Measurements from ENCODE around the gene SLC25A12. TPM values are rescaled to one million over a fixed set of nuclear protein-coding genes. Genes with fewer than 3 reads are reported as not detected.
A peak's percentile ranks its signal among the peaks of the same experiment; 100 is the strongest.
"Not testable (repeated sequence)": the region's sequence is repeated elsewhere in the genome, so short reads cannot be mapped to it uniquely, and the experiment has no call there.

Gene SLC25A12
- total RNA-seq, 2 experiments from 2014 or later: 28.1 to 32.3 TPM

GRCh38 chr2:171909266-171909665, 15.2 kb upstream of the SLC25A12 start:
- ChIA-PET CTCF (ENCODE audit: unreplicated experiment) (no interaction called here), POLR2A (interaction anchor here (0.7 to 0.9 kb wide), 2 partner anchors 13 to 28 kb away, joined by 3 to 4 read pairs; partner anchors contain the start of gene HAT1)
- Histone ChIP-seq H3K9me3 (ENCODE audit: low read length) (no peaks in the 10 kb centered on the region), H3K4me2 (ENCODE audit: low read length) (no peak overlapping the region), H4K20me1 (ENCODE audit: insufficient read depth, low read length) (no peaks in the 10 kb centered on the region), H3K27ac (ENCODE audit: low read depth, low read length, poor library complexity, severe bottlenecking) (no peak overlapping the region), H3K9me2 (ENCODE audit: insufficient read depth, low read length) (no peaks in the 10 kb centered on the region), H3K36me3 (ENCODE audit: insufficient read depth, low read length) (no peaks in the 10 kb centered on the region), H3K79me2 (ENCODE audit: insufficient read depth, low read depth, low read length) (no peaks in the 10 kb centered on the region), H3K4me1 (ENCODE audit: insufficient read depth, low read length, poor library complexity, severe bottlenecking) (no peaks in the 10 kb centered on the region), H2AFZ (ENCODE audit: low read length) (no peak overlapping the region), H3K4me3 (ENCODE audit: low read depth, low read length, poor library complexity, severe bottlenecking) (no peak overlapping the region)
- TF ChIP-seq EZH2phosphoT487 (IDR thresholded peaks at IDR 0.05; ENCODE audit: borderline replicate concordance, low read depth, low read length): no peak
- intact Hi-C loops (cut with micrococcal nuclease; ENCODE audit: unreplicated experiment): no loop called here
- no TSS peak for BruUV-seq (replicated peaks)
- no peak for DNase-seq (ENCODE audit: low spot score)

- no peak overlapping the region for H3K4me3 ChIP-seq (ENCODE audit: low read depth, low read length, poor library complexity, severe bottlenecking)
- no peaks in the 10 kb centered on the region for H4K20me1 ChIP-seq (ENCODE audit: insufficient read depth, low read length)
- H3K4me2 ChIP-seq (ENCODE audit: low read length): no peak overlapping the region
- CTCF ChIA-PET (ENCODE audit: unreplicated experiment): no interaction called here
- BruUV-seq (replicated peaks): no TSS peak
- intact Hi-C loops (cut with micrococcal nuclease; ENCODE audit: unreplicated experiment): no loop called here
- TF ChIP-seq EZH2phosphoT487 (IDR thresholded peaks at IDR 0.05; ENCODE audit: borderline replicate concordance, low read depth, low read length) (no peak), CTCF (conservative IDR thresholded peaks at IDR 0.05; ENCODE audit: low read length) (no peak)
- H3K79me2 ChIP-seq (ENCODE audit: insufficient read depth, low read depth, low read length): no peaks in the 10 kb centered on the region
- peaks cover 3% of the 10 kb centered on the region for H3K4me1 ChIP-seq (ENCODE audit: insufficient read depth, low read length, poor library complexity, severe bottlenecking)
- no peak overlapping the region for H3K27ac ChIP-seq (ENCODE audit: low read depth, low read length, poor library complexity, severe bottlenecking)
- H3K9me3 ChIP-seq (ENCODE audit: low read length): no peaks in the 10 kb centered on the region
- DNase-seq (ENCODE audit: low spot score): no peak
- no peaks in the 10 kb centered on the region for H3K9me2 ChIP-seq (ENCODE audit: insufficient read depth, low read length)
- POLR2A ChIA-PET: interaction anchor here (0.9 kb wide), 1 partner anchor 14 kb away, joined by 3 read pairs; the partner anchor contains the start of gene HAT1
- H2AFZ ChIP-seq (ENCODE audit: low read length): no peak overlapping the region
- no peaks in the 10 kb centered on the region for H3K36me3 ChIP-seq (ENCODE audit: insufficient read depth, low read length)
Observed at GRCh38 chr2:171908235-171908634, 14.2 kb upstream of the SLC25A12 start.

- intact Hi-C loops (cut with micrococcal nuclease; ENCODE audit: unreplicated experiment): no loop called here
- Histone ChIP-seq H3K9me3 (ENCODE audit: low read length) (peaks cover 6% of the 10 kb centered on the region; the same call in 1 of the 2 replicates), H3K79me2 (ENCODE audit: insufficient read depth, low read depth, low read length) (no peaks in the 10 kb centered on the region), H3K4me3 (ENCODE audit: low read depth, low read length, poor library complexity, severe bottlenecking) (no peak overlapping the region), H3K4me2 (ENCODE audit: low read length) (peak overlapping the region; percentile 40; the same call in 1 of the 2 replicates), H3K36me3 (ENCODE audit: insufficient read depth, low read length) (no peaks in the 10 kb centered on the region), H2AFZ (ENCODE audit: low read length) (no peak overlapping the region), H4K20me1 (ENCODE audit: insufficient read depth, low read length) (no peaks in the 10 kb centered on the region), H3K4me1 (ENCODE audit: insufficient read depth, low read length, poor library complexity, severe bottlenecking) (peaks cover 15% of the 10 kb centered on the region), H3K9me2 (ENCODE audit: insufficient read depth, low read length) (no peaks in the 10 kb centered on the region), H3K27ac (ENCODE audit: low read depth, low read length, poor library complexity, severe bottlenecking) (no peak overlapping the region)
- DNase-seq (ENCODE audit: low spot score): peak; percentile 8
- no TSS peak for BruUV-seq (replicated peaks)
- TF ChIP-seq EZH2phosphoT487 (IDR thresholded peaks at IDR 0.05; ENCODE audit: borderline replicate concordance, low read depth, low read length) (no peak), CTCF (conservative IDR thresholded peaks at IDR 0.05; ENCODE audit: low read length) (no peak)
- ChIA-PET POLR2A (interaction anchor here (0.6 to 2.0 kb wide), 4 partner anchors 9 to 507 kb away, joined by 3 to 8 read pairs (median 4); partner anchors contain the start of genes HAT1 and SLC25A12), CTCF (ENCODE audit: unreplicated experiment) (no interaction called here)
Observed at GRCh38 chr2:171902840-171903420, 8.9 kb upstream of the SLC25A12 start.

- intact Hi-C loops (cut with micrococcal nuclease; ENCODE audit: unreplicated experiment); DNase-seq (ENCODE audit: low spot score); BruUV-seq (replicated peaks); H2AFZ ChIP-seq (ENCODE audit: low read length); H4K20me1 ChIP-seq (ENCODE audit: insufficient read depth, low read length); H3K9me2 ChIP-seq (ENCODE audit: insufficient read depth, low read length); CTCF ChIA-PET (ENCODE audit: unreplicated experiment); H3K4me2 ChIP-seq (ENCODE audit: low read length); H3K9me3 ChIP-seq (ENCODE audit: low read length); H3K4me3 ChIP-seq (ENCODE audit: low read depth, low read length, poor library complexity, severe bottlenecking); H3K36me3 ChIP-seq (ENCODE audit: insufficient read depth, low read length); H3K27ac ChIP-seq (ENCODE audit: low read depth, low read length, poor library complexity, severe bottlenecking); H3K79me2 ChIP-seq (ENCODE audit: insufficient read depth, low read depth, low read length); POLR2A ChIA-PET: not testable (repeated sequence)
- peaks cover 19% of the 10 kb centered on the region for H3K4me1 ChIP-seq (ENCODE audit: insufficient read depth, low read length, poor library complexity, severe bottlenecking)
Observed at GRCh38 chr2:171899623-171900282, 5.7 kb upstream of the SLC25A12 start.

All from OCI-LY7 (cell line).